GM23248 (cell line): Measurements from ENCODE around the gene AOC2.

ENCODE experiments used
- EZH2 ChIP-seq: fragments of 200-600 bp; sonication (generic); IDR thresholded peaks from 2 replicates; pipeline ENCODE4 v1.6.1; 2018; ENCODE audit warnings: antibody characterized with exemption, mild to moderate bottlenecking; ENCODE audit not compliant: insufficient read depth, poor library complexity, severe bottlenecking
- EZH2phosphoT487 ChIP-seq: fragments of 200-600 bp; sonication (generic); IDR thresholded peaks from 2 replicates; pipeline ENCODE4 v1.6.1; 2018; ENCODE audit warnings: antibody characterized with exemption, moderate library complexity, mild to moderate bottlenecking, low read depth; ENCODE audit not compliant: insufficient read depth

DNA sequence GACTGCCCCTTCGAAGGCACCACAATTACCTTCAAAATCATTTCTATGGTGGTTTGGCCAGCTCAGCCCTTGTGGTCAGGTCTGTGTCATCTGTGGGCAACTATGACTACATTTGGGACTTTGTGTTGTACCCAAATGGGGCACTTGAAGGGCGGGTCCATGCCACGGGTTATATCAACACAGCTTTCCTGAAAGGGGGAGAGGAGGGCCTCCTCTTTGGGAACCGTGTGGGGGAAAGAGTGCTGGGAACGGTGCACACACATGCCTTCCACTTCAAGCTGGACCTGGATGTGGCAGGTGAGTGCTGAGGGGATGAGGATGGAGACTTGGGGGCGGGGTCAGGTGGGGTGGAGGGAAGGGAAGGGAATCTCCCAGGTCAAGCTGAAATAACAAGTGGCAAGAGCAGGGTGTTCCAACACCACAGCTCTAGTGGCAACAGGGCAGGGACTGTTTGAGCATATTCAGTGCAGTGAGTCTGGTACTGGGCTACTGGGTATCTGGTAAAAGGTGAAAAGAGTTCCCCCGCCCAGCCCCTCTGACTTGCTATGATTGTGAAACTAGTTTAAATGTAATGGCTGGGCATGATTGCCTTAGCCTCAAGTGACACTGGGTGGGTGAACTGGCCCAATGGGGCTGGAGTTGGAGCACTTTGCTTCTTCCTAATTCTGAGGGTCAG lies 1.7 kb downstream of the AOC2 start:
- no peak for TF ChIP-seq EZH2phosphoT487
- no peak for TF ChIP-seq EZH2
